Islet precursor cell (in vitro differentiated cells): ENCODE data around the gene METTL23.
A peak's percentile ranks its signal among the peaks of the same experiment; 100 is the strongest.
"Not testable (repeated sequence)": the region's sequence is repeated elsewhere in the genome, so short reads cannot be mapped to it uniquely, and the experiment has no call there.

Experiments
- DNase-seq: peaks from one replicate; pipeline ENCODE4 v3.0.0-alpha.2; 2018

Gene METTL23

GRCh38 chr17:76736349-76737081, 9.9 kb downstream of the METTL23 start:
- DNase-seq = peak; percentile 85

- DNase-seq = peak; percentile 99
These were observed 10.5 kb downstream of the METTL23 start, which contains the start of gene SRSF2 for GRCh38 chr17:76737082-76737675. Gene SRSF2 (minus strand): TSS chr17:76737331. CDS start chr17:76737160, 171 bp downstream.

- peak; percentile 99 for DNase-seq
These were observed 11.2 kb downstream of the METTL23 start, which contains the start of gene MFSD11 for GRCh38 chr17:76737676-76738467. Gene MFSD11 (plus strand): TSS chr17:76738119. CDS start chr17:76738353, 234 bp downstream.

- DNase-seq = no peak
These were observed 11.8 kb downstream of the METTL23 start for GRCh38 chr17:76738468-76738850.

GRCh38 chr17:76739568-76740115, 13.0 kb downstream of the METTL23 start:
- not testable (repeated sequence) for DNase-seq

GRCh38 chr17:76740329-76741118, 13.9 kb downstream of the METTL23 start:
- no peak for DNase-seq

- DNase-seq = no peak
These were observed 16.3 kb downstream of the METTL23 start for GRCh38 chr17:76742958-76743357.

GRCh38 chr17:76744747-76745146, 18.1 kb downstream of the METTL23 start:
- DNase-seq = no peak

GRCh38 chr17:76745785-76746184, 19.1 kb downstream of the METTL23 start:
- DNase-seq = not testable (repeated sequence)

GRCh38 chr17:76747716-76748363, 21.2 kb downstream of the METTL23 start:
- no peak for DNase-seq

GRCh38 chr17:76748657-76749056, 22.0 kb downstream of the METTL23 start:
- no peak for DNase-seq

GRCh38 chr17:76751416-76751993, 24.9 kb downstream of the METTL23 start:
- no peak for DNase-seq

- DNase-seq = no peak
These were observed 25.4 kb downstream of the METTL23 start for GRCh38 chr17:76752006-76752405.

GRCh38 chr17:76753061-76753961, 26.7 kb downstream of the METTL23 start:
- no peak for DNase-seq

GRCh38 chr17:76755285-76755684, 28.6 kb downstream of the METTL23 start:
- no peak for DNase-seq

- DNase-seq = no peak
These were observed 30.6 kb downstream of the METTL23 start for GRCh38 chr17:76757256-76757655.

- DNase-seq = no peak
These were observed 31.9 kb downstream of the METTL23 start for GRCh38 chr17:76758570-76758969.

GRCh38 chr17:76772842-76773525, 46.3 kb downstream of the METTL23 start:
- DNase-seq = peak; percentile 98

GRCh38 chr17:76775021-76775600, 48.5 kb downstream of the METTL23 start:
- no peak for DNase-seq
